Activated naive CD4-positive, alpha-beta T cell treated with anti-CD3 and anti-CD28 coated beads, Interleukin-2, amount 10 ng/mL, durations not matched to agents 7 days and 5 days (primary cell): ENCODE measurements around the gene SYNPO2L.
"Not testable (repeated sequence)": the region's sequence is repeated elsewhere in the genome, so short reads cannot be mapped to it uniquely, and the experiment has no call there.

Experiments used
- CTCF ChIA-PET: fragments of 350-600 bp; sonication (Branson Sonifier 250); formaldehyde crosslinking; loops from one replicate; lab custom pipeline; 2021; ENCODE audit warnings: antibody characterized with exemption; lab: Charles Lee
- DNase-seq: peaks from one replicate; pipeline ENCODE4 v3.0.0-alpha.2; 2020
- H3K27ac Mint-ChIP-seq: one replicate; pipeline ENCODE4 v1.8.0; 2021; ENCODE audit warnings: mild to moderate bottlenecking, moderate library complexity, mixed read lengths
- H3K27me3 Mint-ChIP-seq: one replicate; pipeline ENCODE4 v1.8.0; 2021; ENCODE audit warnings: mild to moderate bottlenecking, mixed read lengths
- H3K36me3 Mint-ChIP-seq: one replicate; pipeline ENCODE4 v1.8.0; 2021; ENCODE audit warnings: mixed read lengths
- H3K4me1 Mint-ChIP-seq: one replicate; pipeline ENCODE4 v1.8.0; 2021; ENCODE audit warnings: mixed read lengths
- H3K4me3 Mint-ChIP-seq: one replicate; pipeline ENCODE4 v1.8.0; 2021; ENCODE audit warnings: mild to moderate bottlenecking, moderate library complexity, mixed read lengths
- H3K9me3 Mint-ChIP-seq: one replicate; pipeline ENCODE4 v1.8.0; 2021; ENCODE audit warnings: mixed read lengths

Gene SYNPO2L

DNA sequence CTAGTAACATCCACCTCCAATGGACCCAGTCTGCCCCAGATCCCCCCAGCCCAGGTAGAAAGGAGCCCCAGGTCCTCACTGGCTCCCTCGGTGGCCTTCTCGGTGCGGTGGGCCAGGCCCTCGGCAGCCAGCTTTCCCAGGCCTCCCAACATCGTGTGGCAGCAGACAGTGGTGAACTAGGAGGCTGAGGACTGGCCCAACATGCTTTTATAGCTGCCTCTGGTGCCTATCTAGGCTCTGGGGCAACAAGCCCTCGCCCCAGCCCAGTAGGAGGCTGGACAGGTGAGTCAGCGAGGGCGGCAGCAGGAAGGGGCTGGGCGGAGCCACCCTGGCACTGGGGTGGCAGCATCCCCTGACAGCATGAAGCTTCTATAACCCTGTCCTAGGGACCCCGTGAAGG lies 7.8 kb upstream of the SYNPO2L start:
- DNase-seq, H3K27me3 Mint-ChIP-seq, H3K4me1 Mint-ChIP-seq, CTCF ChIA-PET, H3K4me3 Mint-ChIP-seq, H3K9me3 Mint-ChIP-seq, H3K27ac Mint-ChIP-seq, H3K36me3 Mint-ChIP-seq: not testable (repeated sequence)

DNA sequence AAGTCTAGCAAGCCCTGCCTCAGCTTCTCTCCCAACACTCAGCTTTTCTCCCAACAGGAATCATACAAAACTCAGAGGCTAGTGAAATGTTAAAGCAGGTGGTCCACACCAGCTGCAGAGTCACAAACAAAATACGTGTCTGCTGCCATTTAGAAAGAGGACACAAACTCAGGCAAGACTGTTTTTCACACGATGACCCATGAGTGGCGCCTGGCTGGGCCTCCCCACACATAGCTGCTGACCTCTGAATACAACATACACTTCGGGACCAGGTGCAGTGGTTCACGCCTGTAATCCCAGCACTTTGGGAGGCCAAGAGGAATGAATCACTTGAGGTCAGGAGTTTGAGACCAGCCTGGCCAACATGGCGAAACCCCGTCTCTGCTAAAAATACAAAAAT lies 6.9 kb upstream of the SYNPO2L start:
- DNase-seq, H3K4me1 Mint-ChIP-seq, H3K27ac Mint-ChIP-seq, H3K9me3 Mint-ChIP-seq, H3K36me3 Mint-ChIP-seq, H3K27me3 Mint-ChIP-seq, H3K4me3 Mint-ChIP-seq, CTCF ChIA-PET: not testable (repeated sequence)

DNA sequence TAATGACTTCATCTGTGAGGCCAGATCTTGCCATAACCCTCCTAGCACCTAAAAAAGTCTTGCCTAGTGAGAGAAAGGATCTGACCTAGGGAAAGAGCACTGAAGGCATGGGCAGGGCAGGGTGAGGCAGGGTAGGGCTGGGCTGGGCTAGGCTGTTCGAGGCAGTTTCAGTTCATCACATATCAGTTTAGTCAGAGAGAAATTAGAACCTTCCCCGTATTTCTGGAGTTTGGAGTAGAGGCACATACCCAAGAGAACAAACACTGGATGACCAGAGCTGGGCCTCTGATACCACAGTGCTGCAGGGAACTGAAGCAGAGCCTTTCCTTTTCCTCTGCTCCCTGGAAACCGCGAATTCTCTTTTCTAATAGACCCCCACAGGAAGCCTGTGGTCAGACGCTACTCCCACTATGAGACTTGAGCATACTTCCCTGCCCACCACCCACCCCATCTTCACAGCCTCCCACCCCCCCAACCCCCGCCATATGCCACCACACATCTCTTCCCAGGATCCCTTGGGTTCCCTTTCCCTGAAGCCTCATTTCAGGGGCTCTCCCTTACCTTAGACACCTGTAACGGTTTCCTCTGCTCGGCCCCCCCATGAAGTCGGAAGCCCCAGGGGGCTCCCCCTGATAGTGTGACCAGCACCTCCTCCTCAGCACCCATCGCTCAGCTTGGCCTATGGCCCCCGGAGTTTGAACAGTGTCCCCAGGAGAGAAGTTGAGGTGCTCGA lies 406 bp downstream of the SYNPO2L start:
- Mint-ChIP-seq H3K27ac (no peak overlapping the region), H3K9me3 (no peaks in the 10 kb centered on the region), H3K4me1 (peaks cover 8% of the 10 kb centered on the region), H3K4me3 (no peak overlapping the region), H3K27me3 (peaks cover 13% of the 10 kb centered on the region), H3K36me3 (no peaks in the 10 kb centered on the region)
- DNase-seq: no peak
- CTCF ChIA-PET: interaction anchor here (0.9 kb wide), 1 partner anchor 12 kb away, joined by 3 read pairs; no protein-coding TSS in a partner anchor

DNA sequence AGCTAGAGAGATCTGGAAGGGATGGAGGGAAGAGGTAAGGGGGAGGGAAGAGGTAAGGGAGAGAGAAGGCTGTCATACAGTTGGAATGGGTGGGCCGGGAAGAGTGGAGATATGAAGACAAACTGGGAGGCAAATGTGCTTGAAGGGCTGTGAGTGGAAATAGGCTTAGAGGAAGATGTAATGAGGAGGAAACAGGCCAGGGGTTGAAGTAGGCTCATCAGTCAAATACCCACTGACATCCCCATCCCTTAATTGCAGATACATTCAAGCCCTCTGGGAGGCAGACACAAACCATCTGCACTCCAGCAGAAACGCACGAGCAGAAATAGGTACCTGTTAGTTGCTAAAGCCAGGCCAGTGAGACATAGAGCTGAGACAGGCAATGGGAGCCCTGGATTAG lies 2.1 kb downstream of the SYNPO2L start:
- DNase-seq: no peak
- Mint-ChIP-seq H3K9me3 (no peaks in the 10 kb centered on the region), H3K4me1 (peaks cover 8% of the 10 kb centered on the region), H3K27me3 (peaks cover 19% of the 10 kb centered on the region), H3K36me3 (no peaks in the 10 kb centered on the region), H3K27ac (no peak overlapping the region), H3K4me3 (no peak overlapping the region)
- CTCF ChIA-PET: interaction anchor here (1.8 kb wide), 1 partner anchor 124 kb away, joined by 6 read pairs; no protein-coding TSS in a partner anchor

DNA sequence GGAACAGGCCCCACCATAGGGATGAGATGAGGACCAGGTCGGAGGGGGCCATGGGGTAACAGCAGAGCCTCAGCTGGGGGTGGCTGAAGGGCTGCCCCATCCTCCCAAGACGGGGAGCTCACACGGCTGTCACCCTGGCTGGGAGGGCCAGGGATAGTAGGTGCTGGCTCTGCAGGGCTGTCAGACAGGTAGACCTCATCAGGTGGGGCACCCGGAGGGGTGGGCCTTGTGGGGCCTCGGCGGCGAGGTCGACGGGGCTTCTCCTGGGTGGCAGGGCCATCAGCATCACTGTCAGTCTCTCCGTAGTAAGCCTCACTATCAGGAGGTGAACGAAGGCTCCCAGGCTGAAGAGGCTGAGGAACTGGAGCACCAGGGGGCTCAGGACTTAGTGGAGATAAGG lies 2.6 kb downstream of the SYNPO2L start:
- no peaks in the 10 kb centered on the region for H3K9me3 Mint-ChIP-seq
- H3K4me3 Mint-ChIP-seq: no peak overlapping the region
- DNase-seq: no peak
- CTCF ChIA-PET: interaction anchor here (1.8 kb wide), 1 partner anchor 123 kb away, joined by 6 read pairs; no protein-coding TSS in a partner anchor
- H3K4me1 Mint-ChIP-seq: peaks cover 8% of the 10 kb centered on the region
- no peaks in the 10 kb centered on the region for H3K36me3 Mint-ChIP-seq
- no peak overlapping the region for H3K27ac Mint-ChIP-seq
- H3K27me3 Mint-ChIP-seq: peaks cover 24% of the 10 kb centered on the region

DNA sequence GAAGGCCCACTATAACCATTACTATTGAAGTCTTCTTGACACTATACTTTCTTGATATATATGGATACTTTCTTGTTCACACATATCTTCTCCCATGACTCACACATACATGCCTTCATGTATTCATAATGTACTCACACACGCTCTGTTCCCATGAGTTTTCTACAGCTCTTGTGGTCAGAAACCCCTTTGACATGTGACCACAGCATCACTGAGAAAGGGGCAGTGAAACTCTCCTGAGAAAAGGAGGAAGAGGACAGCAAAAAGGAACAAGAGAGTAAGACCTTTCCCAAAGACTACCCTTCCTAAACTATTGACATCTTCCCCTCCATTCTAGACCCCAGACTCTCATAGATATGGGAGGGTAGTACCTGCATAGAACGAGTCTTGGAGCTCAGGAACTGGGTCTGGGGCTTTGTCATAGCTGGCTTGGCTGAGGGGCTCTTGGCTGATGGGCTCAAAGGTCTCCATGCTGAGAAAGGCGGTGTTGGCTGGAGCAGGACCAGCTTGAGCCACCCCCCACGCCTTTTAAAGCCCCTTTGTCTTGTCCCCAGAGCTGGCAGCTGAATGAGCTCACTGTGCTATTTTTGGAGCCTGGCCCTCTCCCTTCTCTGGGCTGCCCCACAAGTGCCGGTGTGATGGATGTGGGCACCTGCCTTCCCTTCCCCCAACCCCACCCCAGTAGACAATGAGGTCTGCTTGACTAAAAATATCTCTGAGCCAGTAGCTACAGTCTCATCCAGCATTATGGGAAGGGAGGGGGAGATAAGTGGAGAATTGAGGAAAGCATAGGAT lies 5.1 kb downstream of the SYNPO2L start:
- Mint-ChIP-seq H3K4me1 (peaks cover 5% of the 10 kb centered on the region), H3K27me3 (peaks cover 44% of the 10 kb centered on the region), H3K36me3 (no peaks in the 10 kb centered on the region), H3K4me3 (no peak overlapping the region), H3K27ac (no peak overlapping the region), H3K9me3 (no peaks in the 10 kb centered on the region)
- DNase-seq: no peak
- CTCF ChIA-PET: interaction anchor here (1.5 to 2.5 kb wide), 2 partner anchors 121 to 229 kb away, joined by 4 to 13 read pairs; no protein-coding TSS in a partner anchor

DNA sequence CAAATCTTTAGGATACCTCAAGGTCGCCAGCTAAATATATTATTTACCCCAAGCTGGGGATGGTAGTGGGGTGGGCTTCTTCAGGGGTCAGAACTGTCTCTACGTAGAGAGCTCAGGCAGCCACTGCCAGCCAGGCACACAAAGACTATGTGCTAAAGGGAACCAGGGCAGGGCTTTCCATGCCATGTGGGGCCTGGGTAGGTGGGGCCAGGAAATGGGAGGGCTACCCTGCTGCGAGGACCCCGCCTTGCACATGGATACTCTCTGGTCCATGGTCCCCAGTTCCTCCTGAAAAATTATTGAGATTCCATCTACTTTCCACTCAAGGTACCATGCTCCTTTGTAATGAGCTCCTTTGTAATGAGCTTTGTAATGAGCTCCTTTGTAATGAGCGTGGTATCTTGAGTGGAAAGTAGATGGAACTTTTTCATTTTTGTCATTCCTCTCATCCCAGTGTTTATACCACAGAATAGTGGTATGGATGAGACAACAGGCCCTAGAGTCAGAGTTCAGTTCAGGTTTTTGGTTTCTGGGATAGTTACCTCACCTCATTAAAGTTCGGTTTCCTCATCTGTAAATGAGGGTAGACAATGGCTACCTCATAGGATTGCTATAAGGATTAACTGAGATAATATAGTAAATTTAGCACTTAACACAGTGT lies 5.8 kb downstream of the SYNPO2L start:
- H3K36me3 Mint-ChIP-seq: no peaks in the 10 kb centered on the region
- peaks cover under 1% of the 10 kb centered on the region for H3K4me1 Mint-ChIP-seq
- H3K4me3 Mint-ChIP-seq: no peak overlapping the region
- peaks cover 50% of the 10 kb centered on the region for H3K27me3 Mint-ChIP-seq
- no peak for DNase-seq
- no peaks in the 10 kb centered on the region for H3K9me3 Mint-ChIP-seq
- no peak overlapping the region for H3K27ac Mint-ChIP-seq
- CTCF ChIA-PET: interaction anchor here (1.5 to 2.5 kb wide), 2 partner anchors 121 to 229 kb away, joined by 4 to 13 read pairs; no protein-coding TSS in a partner anchor

DNA sequence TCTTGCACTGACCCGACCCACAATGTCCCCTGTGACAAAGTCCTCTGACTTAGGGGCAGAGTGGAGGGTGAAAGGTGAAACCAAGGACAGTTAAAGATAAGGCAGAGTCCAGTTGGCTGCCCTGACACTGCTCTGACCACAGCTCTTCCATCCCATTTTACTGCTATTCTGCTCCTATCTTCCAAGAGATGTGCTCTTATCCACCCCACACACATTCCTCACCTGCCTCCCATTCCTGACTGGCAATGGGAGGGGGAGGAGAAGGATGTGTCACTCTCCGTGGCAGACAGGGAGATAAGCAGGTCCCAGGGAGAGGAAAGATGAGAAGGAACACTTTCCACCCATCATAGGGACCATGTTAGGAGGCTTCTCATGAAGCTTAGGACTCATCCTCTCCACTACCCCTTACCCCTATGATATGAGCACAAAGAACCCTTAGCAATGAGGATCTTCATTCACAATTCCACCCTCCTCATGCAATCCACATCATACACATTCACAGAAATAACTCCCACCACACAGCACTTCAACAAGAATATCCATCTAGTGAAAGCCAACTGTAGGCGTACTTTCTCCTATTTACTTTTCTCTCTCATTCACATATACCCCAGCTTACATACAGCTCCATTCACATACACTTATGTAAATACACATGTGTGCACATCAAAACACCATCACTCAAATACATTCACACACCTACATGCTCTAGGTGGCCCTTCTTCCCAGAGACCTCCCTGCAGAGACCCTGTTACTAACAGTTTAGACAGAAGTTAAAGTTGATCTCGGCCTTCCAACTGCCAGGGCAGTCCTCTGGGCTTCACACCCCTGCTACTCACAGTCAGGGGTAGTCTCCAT lies 6.6 kb downstream of the SYNPO2L start:
- no peak for DNase-seq
- Mint-ChIP-seq H3K36me3 (no peaks in the 10 kb centered on the region), H3K4me1 (peaks cover 5% of the 10 kb centered on the region), H3K27ac (no peak overlapping the region), H3K27me3 (peaks cover 56% of the 10 kb centered on the region), H3K4me3 (no peak overlapping the region), H3K9me3 (no peaks in the 10 kb centered on the region)
- CTCF ChIA-PET: interaction anchor here (2.5 to 10.1 kb wide), 2 partner anchors 119 to 120 kb away, joined by 13 to 134 read pairs; no protein-coding TSS in a partner anchor

DNA sequence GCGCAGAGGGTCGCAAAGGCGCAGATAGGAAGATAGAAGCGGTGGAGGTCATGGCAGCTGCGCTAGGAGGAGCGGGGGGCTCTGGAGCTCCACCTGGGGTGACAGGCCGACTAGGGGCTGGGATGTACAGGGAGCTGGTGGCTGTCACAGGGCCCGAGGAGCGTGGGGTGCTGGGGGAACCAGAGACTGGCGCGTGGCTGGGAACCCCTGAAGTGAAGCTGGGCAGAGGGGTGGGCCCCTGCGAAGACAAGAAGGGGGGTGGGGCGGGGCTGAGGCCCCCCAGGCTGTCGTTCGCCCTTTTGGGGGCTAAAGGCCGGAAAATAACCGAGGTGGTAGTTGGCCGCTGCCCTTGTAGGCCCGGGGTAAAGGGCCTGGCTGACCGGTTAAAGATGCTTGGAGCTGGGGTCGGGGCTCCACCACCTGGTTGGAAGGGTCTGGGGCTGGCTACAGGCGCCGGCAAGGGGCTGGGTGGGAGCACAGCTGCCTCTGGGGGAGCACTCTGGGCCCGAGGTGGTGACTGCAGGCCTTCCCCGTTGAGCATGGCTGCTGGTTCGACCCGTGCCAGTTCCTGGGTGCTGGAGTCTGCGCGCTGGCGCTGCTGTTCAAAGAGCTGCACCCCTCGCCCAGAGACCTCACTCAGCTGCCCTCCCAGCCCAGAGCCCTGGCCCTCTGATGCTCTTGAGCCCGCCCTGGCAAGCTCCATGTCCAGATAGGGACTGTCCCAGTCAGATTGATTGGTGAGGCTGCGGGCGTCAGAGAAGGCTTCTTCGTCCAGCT lies 7.8 kb downstream of the SYNPO2L start:
- H3K27ac Mint-ChIP-seq: no peak overlapping the region
- peak overlapping the region; percentile 44 for H3K4me3 Mint-ChIP-seq
- DNase-seq: no peak
- peaks cover 13% of the 10 kb centered on the region for H3K4me1 Mint-ChIP-seq
- H3K27me3 Mint-ChIP-seq: peaks cover 52% of the 10 kb centered on the region
- CTCF ChIA-PET: interaction anchor here (10.1 kb wide), 1 partner anchor 118 kb away, joined by 134 read pairs; no protein-coding TSS in a partner anchor
- H3K9me3 Mint-ChIP-seq: no peaks in the 10 kb centered on the region
- no peaks in the 10 kb centered on the region for H3K36me3 Mint-ChIP-seq

DNA sequence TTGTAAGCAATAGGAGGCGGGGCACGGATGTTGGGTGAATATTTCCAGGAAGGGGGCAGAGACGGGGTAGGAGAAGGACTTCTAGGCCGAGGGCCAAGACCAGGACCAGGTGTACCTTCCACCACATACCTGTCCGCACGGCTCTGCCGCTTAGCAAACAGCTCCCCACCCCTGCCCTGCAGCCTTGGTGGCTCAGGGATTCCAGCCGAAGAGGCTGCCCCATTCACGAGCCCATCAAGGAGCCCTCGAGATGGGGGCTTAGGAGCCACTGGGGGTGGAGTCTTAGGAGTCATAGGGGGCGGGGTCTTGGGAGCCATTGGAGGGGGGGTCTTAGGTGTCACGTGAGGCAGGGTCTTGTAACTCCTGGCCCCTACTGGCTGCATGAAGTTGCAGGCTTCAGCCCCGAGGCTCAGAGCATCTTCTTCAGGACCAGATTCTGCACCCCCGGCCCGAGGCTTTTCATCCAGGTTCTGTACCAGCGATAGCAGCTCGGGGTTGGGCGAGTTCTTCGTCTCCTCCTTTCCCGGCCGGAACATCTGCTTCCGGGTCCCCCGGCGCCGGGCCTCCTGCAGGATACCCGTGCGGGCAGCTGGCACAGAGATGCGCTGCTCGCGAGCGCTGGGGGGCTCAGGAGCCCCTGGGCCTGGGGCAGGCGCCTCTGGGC lies 8.5 kb downstream of the SYNPO2L start:
- peaks cover 13% of the 10 kb centered on the region for H3K4me1 Mint-ChIP-seq
- H3K36me3 Mint-ChIP-seq: no peaks in the 10 kb centered on the region
- no peak overlapping the region for H3K27ac Mint-ChIP-seq
- H3K27me3 Mint-ChIP-seq: peaks cover 58% of the 10 kb centered on the region
- no peaks in the 10 kb centered on the region for H3K9me3 Mint-ChIP-seq
- CTCF ChIA-PET: interaction anchor here (10.1 kb wide), 1 partner anchor 118 kb away, joined by 134 read pairs; no protein-coding TSS in a partner anchor
- H3K4me3 Mint-ChIP-seq: peak overlapping the region; percentile 44
- DNase-seq: peak; percentile 49

DNA sequence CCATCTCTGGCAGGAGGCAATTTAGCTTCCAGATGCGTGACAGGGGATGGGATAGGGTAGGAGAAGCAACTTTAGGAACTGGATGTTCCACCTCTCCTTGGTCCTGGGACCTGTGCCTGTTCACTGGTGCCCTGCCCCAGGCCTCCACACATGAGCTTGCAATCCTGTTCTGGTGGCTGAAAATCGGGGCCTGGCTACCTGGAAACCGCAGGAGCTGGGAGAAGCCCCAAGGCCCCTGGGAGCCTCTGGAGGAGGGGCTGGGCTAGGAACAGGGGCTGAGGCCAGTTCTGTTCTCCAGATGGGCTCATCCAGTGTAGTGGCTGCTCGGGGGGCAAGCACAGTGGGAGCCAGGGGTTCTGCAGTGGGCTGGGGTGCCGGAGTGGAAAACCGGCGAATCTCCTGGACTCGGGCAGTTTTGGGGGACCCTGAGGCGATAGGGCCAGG lies 9.2 kb downstream of the SYNPO2L start:
- Mint-ChIP-seq H3K4me1 (peaks cover 13% of the 10 kb centered on the region), H3K27me3 (peaks cover 62% of the 10 kb centered on the region), H3K4me3 (no peak overlapping the region), H3K27ac (no peak overlapping the region), H3K36me3 (no peaks in the 10 kb centered on the region), H3K9me3 (no peaks in the 10 kb centered on the region)
- CTCF ChIA-PET: interaction anchor here (4.0 to 10.1 kb wide), 2 partner anchors 15 to 117 kb away, joined by 20 to 134 read pairs; no protein-coding TSS in a partner anchor
- DNase-seq: no peak

DNA sequence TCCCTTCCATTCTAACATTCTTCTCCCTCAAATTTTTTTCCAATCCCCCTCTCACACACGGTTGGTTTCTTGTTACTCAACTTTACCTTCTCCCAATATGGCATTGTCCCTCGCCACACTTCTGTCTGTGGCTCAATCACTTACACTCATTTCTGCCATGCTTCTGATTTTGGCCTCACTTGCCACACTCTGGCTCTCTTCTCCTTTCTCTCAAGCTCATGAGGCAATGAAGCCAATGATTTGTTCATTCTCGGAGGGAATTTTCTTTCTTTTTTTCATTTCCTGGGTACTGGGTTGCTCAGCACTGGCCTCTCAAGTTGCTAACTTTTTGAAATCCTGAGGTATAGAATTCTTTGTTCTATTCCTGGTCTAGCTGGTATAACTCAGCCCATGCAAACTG lies 10.6 kb downstream of the SYNPO2L start:
- Mint-ChIP-seq H3K4me3 (no peak overlapping the region), H3K27me3 (peaks cover 65% of the 10 kb centered on the region), H3K9me3 (no peaks in the 10 kb centered on the region), H3K36me3 (no peaks in the 10 kb centered on the region), H3K27ac (no peak overlapping the region), H3K4me1 (peaks cover 13% of the 10 kb centered on the region)
- no peak for DNase-seq
- CTCF ChIA-PET: interaction anchor here (0.9 to 10.1 kb wide), 5 partner anchors 14 to 144 kb away, joined by 3 to 134 read pairs (median 14); partner anchors contain the start of gene USP54
